HuH-7.5 (cell line): ENCODE data around the gene MINAR1.

Source experiments
- DNase-seq: peaks from one replicate; pipeline ENCODE4 v3.0.0; 2011; ENCODE audit warnings: low spot score

MINAR1 gene

GRCh38 chr15:79463043-79463780 lies 31.1 kb downstream of the MINAR1 start:
- no peak for DNase-seq

DNA sequence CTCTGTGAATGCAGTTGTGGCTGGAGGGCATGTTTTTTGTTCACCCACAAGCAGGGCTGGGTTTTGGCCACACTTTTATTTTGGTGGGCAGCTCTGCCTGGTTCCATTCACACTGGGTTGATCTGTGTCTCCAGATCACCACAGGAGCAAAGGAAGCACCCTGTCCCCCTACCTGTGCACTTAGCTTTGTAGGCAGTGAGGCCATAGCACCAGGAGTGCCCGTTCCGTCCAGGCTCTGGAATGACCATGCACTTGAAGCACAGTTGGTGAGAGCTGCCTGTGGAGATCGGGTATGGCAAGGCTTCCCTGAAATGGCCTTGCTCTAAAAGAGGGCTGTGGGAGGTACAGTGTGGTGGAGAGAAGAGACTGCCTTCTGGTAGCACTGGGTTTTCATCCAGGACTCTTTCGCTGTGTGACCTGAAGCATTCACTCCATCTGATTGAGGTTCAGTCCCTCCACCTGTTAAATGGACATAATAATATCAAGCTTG lies 31.7 kb downstream of the MINAR1 start:
- DNase-seq, result no peak

DNA sequence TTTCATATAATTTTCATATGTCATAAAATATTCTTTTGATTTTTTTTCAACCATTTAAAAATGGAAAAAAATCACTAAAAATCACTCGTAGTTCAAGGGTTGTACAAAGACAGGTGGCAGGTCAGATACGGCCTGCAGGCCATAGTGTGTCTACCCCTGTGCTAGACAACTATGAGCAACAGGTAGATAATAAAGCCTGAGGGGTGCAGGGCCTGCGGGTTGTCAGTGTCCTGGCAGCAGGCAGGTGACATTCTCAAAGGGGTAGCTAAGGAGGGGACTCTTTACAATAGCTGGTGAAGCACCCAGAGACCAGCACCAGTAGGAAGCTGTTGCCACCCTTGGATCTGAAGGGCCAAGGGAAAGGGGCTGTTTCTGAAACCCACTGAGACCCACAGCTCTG lies 34.4 kb downstream of the MINAR1 start:
- DNase-seq, result no peak

- no peak for DNase-seq
Measured at GRCh38 chr15:79467865-79468586, 35.9 kb downstream of the MINAR1 start.

- DNase-seq, result no peak
Measured at GRCh38 chr15:79472446-79472845, 40.3 kb downstream of the MINAR1 start.

DNA sequence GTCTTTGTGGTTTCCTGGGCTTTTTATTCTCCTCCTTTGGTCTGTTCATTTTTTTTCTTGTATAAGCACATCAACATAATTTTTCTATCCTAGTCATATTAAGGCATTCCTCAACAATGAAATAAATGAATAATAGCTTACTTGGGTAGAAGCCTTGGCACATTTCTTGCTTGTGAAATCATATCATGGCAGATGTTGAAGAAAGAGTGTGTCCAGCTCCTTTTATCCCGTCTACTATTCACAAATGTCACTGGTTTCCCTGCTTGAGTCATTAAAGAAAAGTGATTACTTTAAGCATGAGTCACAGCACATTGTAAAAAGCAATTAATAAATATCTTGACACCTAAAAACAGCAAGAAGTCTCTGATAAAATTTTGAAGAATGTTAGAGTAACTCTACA lies 42.1 kb downstream of the MINAR1 start:
- DNase-seq, result no peak

- no peak for DNase-seq
Measured at GRCh38 chr15:79475306-79475705, 43.2 kb downstream of the MINAR1 start.

- no peak for DNase-seq
Measured at GRCh38 chr15:79478108-79478507, 46.0 kb downstream of the MINAR1 start.

GRCh38 chr15:79479616-79480015 lies 47.5 kb downstream of the MINAR1 start:
- no peak for DNase-seq

- DNase-seq, result no peak
Measured at GRCh38 chr15:79481793-79482192, 49.7 kb downstream of the MINAR1 start.
